MCF 10A (cell line): Measurements from ENCODE around the gene TLR4. TPM values are rescaled to one million over a fixed set of nuclear protein-coding genes. Genes with fewer than 3 reads are reported as not detected.

ENCODE experiments used
- Bru-seq: library from RNA; stranded (reverse); fragments of 400-500 nt; gene quantifications from one replicate; lab custom pipeline; 2021; lab: Mats Ljungman, UMichigan
- BruChase-seq, 2 experiments: library from RNA; stranded (reverse); fragments of 400-500 nt; gene quantifications; one replicate each; lab custom pipeline; 2021; lab: Mats Ljungman, UMichigan
- BruUV-seq: library from RNA; stranded (reverse); fragments of 400-500 nt; replicated peaks from 2 replicates; lab custom pipeline; 2021; lab: Mats Ljungman, UMichigan
- CTCF ChIA-PET: fragments of 300-600 bp; sonication (Branson Sonifier 250); formaldehyde crosslinking; extraction: SDS; loops from one replicate; lab custom pipeline; 2021; ENCODE audit warnings: antibody characterized with exemption, inconsistent platforms; lab: Yijun Ruan, JAX
- POLR2A ChIA-PET: fragments of 300-600, 350-650 bp; sonication (Branson Sonifier 250); formaldehyde crosslinking; extraction: SDS; loops from one replicate; lab custom pipeline; 2020; ENCODE audit warnings: antibody characterized with exemption, inconsistent platforms; lab: Yijun Ruan, JAX
- DNase-seq: peaks from one replicate; pipeline ENCODE4 v3.0.0-alpha.2; 2018; ENCODE audit not compliant: unreplicated experiment
- H3K27ac Mint-ChIP-seq: one replicate; pipeline ENCODE4 v1.8.0; 2022; ENCODE audit warnings: mild to moderate bottlenecking, low read depth, mixed read lengths; ENCODE audit not compliant: unreplicated experiment
- H3K27me3 Mint-ChIP-seq: one replicate; pipeline ENCODE4 v1.8.0; 2022; ENCODE audit warnings: mixed read lengths; ENCODE audit not compliant: insufficient read depth, unreplicated experiment
- H3K36me3 Mint-ChIP-seq: one replicate; pipeline ENCODE4 v1.8.0; 2022; ENCODE audit warnings: mild to moderate bottlenecking, moderate library complexity, mixed read lengths; ENCODE audit not compliant: insufficient read depth, unreplicated experiment
- H3K4me1 Mint-ChIP-seq: one replicate; pipeline ENCODE4 v1.8.0; 2022; ENCODE audit warnings: mixed read lengths; ENCODE audit not compliant: insufficient read depth, unreplicated experiment
- H3K4me3 Mint-ChIP-seq: one replicate; pipeline ENCODE4 v1.8.0; 2022; ENCODE audit warnings: mild to moderate bottlenecking, moderate library complexity, mixed read lengths; ENCODE audit not compliant: unreplicated experiment
- H3K9me3 Mint-ChIP-seq: one replicate; pipeline ENCODE4 v1.8.0; 2022; ENCODE audit warnings: mixed read lengths; ENCODE audit not compliant: unreplicated experiment
- intact Hi-C: fragments of 100-400 bp; cut with micrococcal nuclease; formaldehyde crosslinking; loops from 2 replicates; pipeline ENCODE4 v1.14.1; 2022
- long read RNA-seq: library from polyadenylated mRNA; stranded (forward); transcript quantifications from one replicate; pipeline ENCODE4 v2.0.0, GENCODE V29; 2022
- total RNA-seq: library from RNA; stranded (reverse); gene quantifications from 2 replicates; pipeline ENCODE4 v1.2.3, GENCODE V29; 2022
- TF ChIP-seq, protein P1 (sequence below): fragments of 200-600 bp; IDR thresholded peaks from one replicate; pipeline ENCODE4 v1.8.0; 2022; ENCODE audit warnings: antibody characterized with exemption, mild to moderate bottlenecking; ENCODE audit not compliant: unreplicated experiment

The TLR4 gene
- total RNA-seq, result not detected in 2 replicates
- percentile 10 among the genes with signal in this experiment for Bru-seq, nascent RNA
- percentile 7 among the genes with signal in this experiment for BruChase-seq, experiment 1, labeled RNA remaining after a 6-hour chase
- BruChase-seq, experiment 2, labeled RNA remaining after a 2-hour chase, result percentile 22 among the genes with signal in this experiment
- long read RNA-seq, result 0 reads

GRCh38 chr9:117704024-117704575, at the start of gene TLR4:
Gene TLR4 (plus strand): TSS chr9:117704403. CDS start chr9:117704473, 70 bp downstream.
- POLR2A ChIA-PET, result no interaction called here
- BruUV-seq, result no TSS peak
- Mint-ChIP-seq H3K9me3 (peaks cover 28% of the 10 kb centered on the region), H3K4me3 (peak within 1 kb of the TSS; percentile 7), H3K27me3 (no peaks in the 10 kb centered on the region), H3K27ac (no peak within 1 kb of the TSS), H3K4me1 (no peaks in the 10 kb centered on the region), H3K36me3 (no peaks in the 10 kb centered on the region)
- CTCF ChIA-PET, result interaction anchor here (0.5 to 1.1 kb wide), 5 partner anchors 20 to 1039 kb away, joined by 3 to 4 read pairs (median 3); no protein-coding TSS in a partner anchor
- intact Hi-C loops, result no loop called here
- peak; percentile 84 for DNase-seq
- TF ChIP-seq, protein P1, sequence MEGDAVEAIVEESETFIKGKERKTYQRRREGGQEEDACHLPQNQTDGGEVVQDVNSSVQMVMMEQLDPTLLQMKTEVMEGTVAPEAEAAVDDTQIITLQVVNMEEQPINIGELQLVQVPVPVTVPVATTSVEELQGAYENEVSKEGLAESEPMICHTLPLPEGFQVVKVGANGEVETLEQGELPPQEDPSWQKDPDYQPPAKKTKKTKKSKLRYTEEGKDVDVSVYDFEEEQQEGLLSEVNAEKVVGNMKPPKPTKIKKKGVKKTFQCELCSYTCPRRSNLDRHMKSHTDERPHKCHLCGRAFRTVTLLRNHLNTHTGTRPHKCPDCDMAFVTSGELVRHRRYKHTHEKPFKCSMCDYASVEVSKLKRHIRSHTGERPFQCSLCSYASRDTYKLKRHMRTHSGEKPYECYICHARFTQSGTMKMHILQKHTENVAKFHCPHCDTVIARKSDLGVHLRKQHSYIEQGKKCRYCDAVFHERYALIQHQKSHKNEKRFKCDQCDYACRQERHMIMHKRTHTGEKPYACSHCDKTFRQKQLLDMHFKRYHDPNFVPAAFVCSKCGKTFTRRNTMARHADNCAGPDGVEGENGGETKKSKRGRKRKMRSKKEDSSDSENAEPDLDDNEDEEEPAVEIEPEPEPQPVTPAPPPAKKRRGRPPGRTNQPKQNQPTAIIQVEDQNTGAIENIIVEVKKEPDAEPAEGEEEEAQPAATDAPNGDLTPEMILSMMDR, result no peak

GRCh38 chr9:117656002-117656401, 48.2 kb upstream of the TLR4 start:
- Mint-ChIP-seq H3K27ac (no peak overlapping the region), H3K4me3 (no peak overlapping the region), H3K4me1 (no peaks in the 10 kb centered on the region), H3K9me3 (peaks cover 26% of the 10 kb centered on the region), H3K27me3 (no peaks in the 10 kb centered on the region), H3K36me3 (no peaks in the 10 kb centered on the region)
- ChIA-PET POLR2A (no interaction called here), CTCF (interaction anchor here (0.5 to 0.7 kb wide), 3 partner anchors 204 to 919 kb away, joined by 3 read pairs; no protein-coding TSS in a partner anchor)
- intact Hi-C loops, result no loop called here
- no TSS peak for BruUV-seq
- peak; percentile 22 for DNase-seq
- TF ChIP-seq, protein P1, result no peak

DNA sequence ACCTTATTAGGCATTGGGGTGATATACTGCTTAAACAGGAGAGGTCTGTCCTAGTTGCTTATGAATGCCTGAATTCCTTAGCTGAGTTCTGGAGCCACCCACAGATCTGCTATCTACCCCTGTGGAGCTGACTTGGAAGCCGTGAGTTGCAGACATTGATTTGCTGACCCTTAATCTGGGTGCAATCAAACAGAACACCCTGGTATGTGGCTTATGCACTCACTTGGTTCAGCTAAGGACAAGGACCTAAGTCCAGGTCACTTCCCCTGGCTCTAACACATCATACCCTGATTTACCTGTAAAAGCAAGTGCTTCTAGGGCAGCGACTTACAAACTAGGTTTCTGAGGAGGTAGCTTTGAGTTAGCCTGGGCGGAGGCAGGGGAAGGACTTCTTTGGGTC, 41.6 kb upstream of the TLR4 start:
- H3K36me3 Mint-ChIP-seq, result no peaks in the 10 kb centered on the region
- TF ChIP-seq, protein P1, result no peak
- H3K27ac Mint-ChIP-seq, result no peak overlapping the region
- no peaks in the 10 kb centered on the region for H3K4me1 Mint-ChIP-seq
- no peak for DNase-seq
- intact Hi-C loops, result no loop called here
- CTCF ChIA-PET, result interaction anchor here (0.6 to 0.7 kb wide), 3 partner anchors 8 to 860 kb away, joined by 3 read pairs; no protein-coding TSS in a partner anchor
- H3K4me3 Mint-ChIP-seq, result no peak overlapping the region
- no peaks in the 10 kb centered on the region for H3K27me3 Mint-ChIP-seq
- peaks cover 17% of the 10 kb centered on the region for H3K9me3 Mint-ChIP-seq
- no TSS peak for BruUV-seq
- POLR2A ChIA-PET, result no interaction called here

DNA sequence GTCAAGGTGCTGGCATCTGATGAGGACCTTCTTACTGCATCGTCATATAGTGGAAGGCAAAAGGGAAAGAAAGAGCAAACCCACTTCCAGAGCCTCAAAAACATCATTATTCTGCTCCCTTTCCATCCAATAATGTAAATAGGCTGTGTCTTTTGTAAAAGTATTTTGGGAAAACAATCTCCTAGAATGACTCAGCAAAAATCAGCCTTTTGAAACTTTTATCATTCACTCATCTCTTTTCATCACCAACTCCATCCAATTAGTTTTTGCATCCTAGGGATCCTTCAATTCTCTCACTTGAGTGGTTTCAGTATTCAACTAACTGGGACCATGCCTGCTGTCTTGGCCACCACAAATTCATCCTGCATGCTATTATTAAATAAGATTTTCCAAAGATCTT, 39.8 kb upstream of the TLR4 start:
- H3K27me3 Mint-ChIP-seq, result no peaks in the 10 kb centered on the region
- TF ChIP-seq, protein P1, result no peak
- no peak overlapping the region for H3K4me3 Mint-ChIP-seq
- H3K9me3 Mint-ChIP-seq, result peaks cover 30% of the 10 kb centered on the region
- no peak for DNase-seq
- CTCF ChIA-PET, result no interaction called here
- H3K4me1 Mint-ChIP-seq, result no peaks in the 10 kb centered on the region
- H3K27ac Mint-ChIP-seq, result no peak overlapping the region
- intact Hi-C loops, result no loop called here
- no TSS peak for BruUV-seq
- no peaks in the 10 kb centered on the region for H3K36me3 Mint-ChIP-seq
- POLR2A ChIA-PET, result no interaction called here
